Parathyroid adenoma (tissue), 2 donors: ENCODE results near the gene ATP6V1B1.

Source experiments
- H2AFZ ChIP-seq: fragments of 300-600 bp; sonication (generic); one replicate; pipeline ENCODE4 v1.7.0; 2017; ENCODE audit warnings: antibody characterized with exemption, mild to moderate bottlenecking
- H3K27ac ChIP-seq: fragments of 300-600 bp; sonication (generic); one replicate; pipeline ENCODE4 v1.7.0; 2017
- H3K27me3 ChIP-seq: fragments of 300-600 bp; sonication (generic); one replicate; pipeline ENCODE4 v1.7.0; 2017; ENCODE audit warnings: low read length; ENCODE audit not compliant: control insufficient read depth, insufficient read depth
- H3K36me3 ChIP-seq: fragments of 300-600 bp; sonication (generic); one replicate; pipeline ENCODE4 v1.7.0; 2017; ENCODE audit warnings: low read length; ENCODE audit not compliant: control insufficient read depth, insufficient read depth
- H3K4me1 ChIP-seq: fragments of 300-600 bp; sonication (generic); one replicate; pipeline ENCODE4 v1.7.0; 2017; ENCODE audit warnings: control low read depth
- H3K4me2 ChIP-seq: fragments of 300-600 bp; sonication (generic); one replicate; pipeline ENCODE4 v1.7.0; 2017; ENCODE audit warnings: low read length
- H3K4me3 ChIP-seq: fragments of 300-600 bp; sonication (generic); one replicate; pipeline ENCODE4 v1.7.0; 2017; ENCODE audit warnings: low read depth, low read length
- H3K79me2 ChIP-seq: fragments of 300-600 bp; sonication (generic); one replicate; pipeline ENCODE4 v1.7.0; 2017; ENCODE audit warnings: control low read depth
- H3K9ac ChIP-seq: fragments of 300-600 bp; sonication (generic); one replicate; pipeline ENCODE4 v1.7.0; 2017; ENCODE audit warnings: mild to moderate bottlenecking
- H3K9me3 ChIP-seq: fragments of 300-600 bp; sonication (generic); one replicate; pipeline ENCODE4 v1.7.0; 2017; ENCODE audit warnings: low read length; ENCODE audit not compliant: control insufficient read depth
- TF ChIP-seq, protein P1 (sequence below): fragments of 300-600 bp; sonication (generic); IDR thresholded peaks from one replicate; pipeline ENCODE4 v1.7.0; 2017; ENCODE audit warnings: antibody characterized with exemption, mild to moderate bottlenecking
- donor health status: primary hyperparathyroidism.

The ATP6V1B1 gene

DNA sequence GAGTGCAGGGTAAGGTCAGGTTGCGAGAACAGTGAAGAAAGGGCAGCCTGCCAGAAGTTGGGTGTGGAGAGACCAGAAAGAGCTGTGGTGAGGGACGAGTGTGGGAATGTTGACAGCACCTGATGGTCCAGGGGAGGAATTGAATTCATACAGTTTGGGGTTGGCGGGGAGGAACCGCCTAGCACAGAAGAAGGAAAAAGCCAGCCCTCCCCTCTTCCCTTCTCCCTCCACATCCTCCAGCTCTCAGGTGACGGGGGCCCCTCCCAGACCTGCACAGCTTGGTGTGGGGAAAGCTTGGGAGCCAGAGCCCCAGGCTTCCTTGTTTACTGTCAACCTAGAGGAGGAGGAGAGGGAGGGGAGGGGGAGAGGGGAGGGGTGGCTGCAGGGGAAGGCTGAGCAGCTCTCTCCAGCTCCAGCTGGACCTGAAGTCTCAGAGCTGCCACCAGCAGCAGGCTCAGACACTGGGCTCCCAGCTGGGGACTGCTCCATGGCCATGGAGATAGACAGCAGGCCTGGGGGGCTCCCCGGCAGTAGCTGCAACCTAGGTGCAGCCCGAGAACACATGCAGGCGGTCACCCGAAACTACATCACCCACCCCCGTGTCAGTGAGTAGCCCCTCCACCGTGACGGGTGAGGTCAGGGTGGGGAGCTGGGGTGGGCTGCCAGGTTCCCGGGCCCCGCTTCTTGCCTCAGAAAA is at the start of gene ATP6V1B1:
TSS of gene ATP6V1B1 (plus strand) at position 433 of the 697 bp plus-strand sequence. CDS start at position 488, 55 bp downstream.
- Histone ChIP-seq H3K27me3 (no peaks in the 10 kb centered on the region), H3K27ac (no peak within 1 kb of the TSS), H3K4me2 (no peak within 1 kb of the TSS), H2AFZ (no peak within 1 kb of the TSS), H3K79me2 (no peaks in the 10 kb centered on the region), H3K9me3 (no peaks in the 10 kb centered on the region), H3K9ac (no peak within 1 kb of the TSS), H3K4me3 (no peak within 1 kb of the TSS), H3K36me3 (no peaks in the 10 kb centered on the region), H3K4me1 (no peaks in the 10 kb centered on the region)
- TF ChIP-seq, protein P1, sequence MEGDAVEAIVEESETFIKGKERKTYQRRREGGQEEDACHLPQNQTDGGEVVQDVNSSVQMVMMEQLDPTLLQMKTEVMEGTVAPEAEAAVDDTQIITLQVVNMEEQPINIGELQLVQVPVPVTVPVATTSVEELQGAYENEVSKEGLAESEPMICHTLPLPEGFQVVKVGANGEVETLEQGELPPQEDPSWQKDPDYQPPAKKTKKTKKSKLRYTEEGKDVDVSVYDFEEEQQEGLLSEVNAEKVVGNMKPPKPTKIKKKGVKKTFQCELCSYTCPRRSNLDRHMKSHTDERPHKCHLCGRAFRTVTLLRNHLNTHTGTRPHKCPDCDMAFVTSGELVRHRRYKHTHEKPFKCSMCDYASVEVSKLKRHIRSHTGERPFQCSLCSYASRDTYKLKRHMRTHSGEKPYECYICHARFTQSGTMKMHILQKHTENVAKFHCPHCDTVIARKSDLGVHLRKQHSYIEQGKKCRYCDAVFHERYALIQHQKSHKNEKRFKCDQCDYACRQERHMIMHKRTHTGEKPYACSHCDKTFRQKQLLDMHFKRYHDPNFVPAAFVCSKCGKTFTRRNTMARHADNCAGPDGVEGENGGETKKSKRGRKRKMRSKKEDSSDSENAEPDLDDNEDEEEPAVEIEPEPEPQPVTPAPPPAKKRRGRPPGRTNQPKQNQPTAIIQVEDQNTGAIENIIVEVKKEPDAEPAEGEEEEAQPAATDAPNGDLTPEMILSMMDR, result no peak

- H3K9me3 ChIP-seq, result peaks cover 3% of the 10 kb centered on the region
These were observed 49.1 kb upstream of the ATP6V1B1 start for GRCh38 chr2:70886541-70886987.

GRCh38 chr2:70887208-70887549 is 48.5 kb upstream of the ATP6V1B1 start:
- no peak overlapping the region for H3K9ac ChIP-seq

More at GRCh38 chr2:70886541-70886987, 49.1 kb upstream of the ATP6V1B1 start:
- peaks cover 4% of the 10 kb centered on the region for H3K27me3 ChIP-seq
- no peak overlapping the region for H3K9ac ChIP-seq
- H3K4me1 ChIP-seq, result no peaks in the 10 kb centered on the region
- no peak overlapping the region for H3K4me3 ChIP-seq
- TF ChIP-seq, protein P1, result no peak
- no peaks in the 10 kb centered on the region for H3K36me3 ChIP-seq
- no peak overlapping the region for H3K4me2 ChIP-seq
- no peaks in the 10 kb centered on the region for H3K79me2 ChIP-seq
- H3K27ac ChIP-seq, result no peak overlapping the region
- no peak overlapping the region for H2AFZ ChIP-seq

DNA sequence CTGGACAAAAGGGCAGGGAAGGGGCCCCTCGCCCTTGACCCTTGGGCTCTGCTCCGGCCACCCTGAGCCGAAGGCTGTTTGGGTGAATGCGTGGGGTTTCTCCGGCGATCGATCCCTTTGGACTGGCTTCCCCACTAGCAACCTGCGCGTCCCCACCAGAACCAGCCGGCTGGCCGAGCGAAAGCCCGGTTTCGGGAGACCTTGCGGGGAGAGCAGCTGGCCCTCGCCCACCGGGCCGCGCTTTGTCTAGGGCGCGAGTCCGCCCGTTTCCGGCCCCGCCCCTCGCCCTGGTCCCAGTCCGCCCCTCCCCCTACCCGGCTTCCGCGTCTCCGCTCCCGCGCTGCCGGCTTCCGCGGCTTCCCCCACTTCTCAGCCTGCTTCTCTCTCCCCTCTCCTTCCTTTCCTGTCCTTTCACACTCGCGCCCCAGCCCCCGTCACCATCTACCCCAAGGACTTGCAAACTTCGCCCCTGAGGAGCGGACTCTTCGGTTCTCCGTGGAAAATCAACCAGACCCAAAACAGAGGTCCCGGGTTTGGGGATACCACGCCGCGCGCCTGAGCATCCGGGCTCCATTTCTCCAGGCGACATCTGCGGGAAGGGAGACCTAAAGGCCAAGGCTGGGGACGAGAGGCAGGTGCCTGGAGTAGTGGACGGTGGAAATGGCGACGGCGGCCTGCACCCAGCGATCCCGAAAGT is 48.0 kb upstream of the ATP6V1B1 start:
- H3K27ac ChIP-seq, result no peak overlapping the region
- no peaks in the 10 kb centered on the region for H3K79me2 ChIP-seq
- H3K9me3 ChIP-seq, result peaks cover 3% of the 10 kb centered on the region
- no peaks in the 10 kb centered on the region for H3K4me1 ChIP-seq
- H3K4me2 ChIP-seq, result peak overlapping the region; percentile 83
- peaks cover 4% of the 10 kb centered on the region for H3K27me3 ChIP-seq
- TF ChIP-seq, protein P1, result no peak
- peak overlapping the region; percentile 36 for H2AFZ ChIP-seq
- H3K4me3 ChIP-seq, result peak overlapping the region; percentile 38
- no peaks in the 10 kb centered on the region for H3K36me3 ChIP-seq
- no peak overlapping the region for H3K9ac ChIP-seq

More at GRCh38 chr2:70887208-70887549, 48.5 kb upstream of the ATP6V1B1 start:
- H3K9me3 ChIP-seq, result peaks cover 3% of the 10 kb centered on the region
- TF ChIP-seq, protein P1, result no peak
- no peaks in the 10 kb centered on the region for H3K36me3 ChIP-seq
- H3K4me1 ChIP-seq, result no peaks in the 10 kb centered on the region
- H3K79me2 ChIP-seq, result no peaks in the 10 kb centered on the region
- H3K4me3 ChIP-seq, result peak overlapping the region; percentile 38
- no peak overlapping the region for H3K27ac ChIP-seq
- no peak overlapping the region for H2AFZ ChIP-seq
- H3K27me3 ChIP-seq, result peaks cover 4% of the 10 kb centered on the region
- H3K4me2 ChIP-seq, result peak overlapping the region; percentile 83
